Measurements from ENCODE around the gene AHCYL2. TPM values are rescaled to one million over a fixed set of nuclear protein-coding genes. Genes with fewer than 3 reads are reported as not detected.
"Not testable (repeated sequence)": the region's sequence is repeated elsewhere in the genome, so short reads cannot be mapped to it uniquely, and the experiment has no call there.

AHCYL2 gene
- total RNA-seq, 1 donor from 2014 or later: 10.1 TPM

DNA sequence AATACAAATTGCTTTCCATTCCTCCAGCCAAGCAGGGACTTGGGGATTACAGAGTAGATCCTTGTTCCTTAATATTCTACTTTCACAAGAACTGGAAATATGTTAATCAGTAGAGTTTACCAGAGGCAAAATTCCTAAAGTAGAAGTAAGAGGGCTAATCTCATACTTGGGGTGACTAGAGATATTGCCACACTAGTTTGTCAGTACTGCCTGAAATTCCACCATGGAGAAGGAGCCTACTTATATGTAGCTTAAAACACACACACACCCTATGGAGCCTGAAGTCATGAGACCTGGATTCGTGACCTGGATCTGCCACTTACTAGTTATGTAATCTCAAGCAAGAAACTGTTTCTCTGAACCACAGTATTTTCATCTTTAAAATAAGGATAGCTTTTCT lies 243.3 kb downstream of the AHCYL2 start:
- Histone ChIP-seq H3K4me3 (ENCODE audit: low read depth, low read length) (no peak overlapping the region), H3K27me3 (ENCODE audit: control insufficient read depth, insufficient read depth, low read length) (no peaks in the 10 kb centered on the region), H3K36me3 (ENCODE audit: control insufficient read depth, insufficient read depth, low read length) (no peaks in the 10 kb centered on the region)
- no peak for TF ChIP-seq CTCF (IDR thresholded peaks at IDR 0.05; ENCODE audit: insufficient read depth, low read length, poor library complexity, severe bottlenecking)
- DNase-seq (ENCODE audit: low read depth): no peak

GRCh38 chr7:129468547-129468946 lies 243.7 kb downstream of the AHCYL2 start:
- DNase-seq (ENCODE audit: low read depth): no peak
- Histone ChIP-seq H3K27me3 (ENCODE audit: control insufficient read depth, insufficient read depth, low read length) (no peaks in the 10 kb centered on the region), H3K4me3 (ENCODE audit: low read depth, low read length) (no peak overlapping the region), H3K36me3 (ENCODE audit: control insufficient read depth, insufficient read depth, low read length) (no peaks in the 10 kb centered on the region)
- TF ChIP-seq CTCF (IDR thresholded peaks at IDR 0.05; ENCODE audit: insufficient read depth, low read length, poor library complexity, severe bottlenecking): no peak

DNA sequence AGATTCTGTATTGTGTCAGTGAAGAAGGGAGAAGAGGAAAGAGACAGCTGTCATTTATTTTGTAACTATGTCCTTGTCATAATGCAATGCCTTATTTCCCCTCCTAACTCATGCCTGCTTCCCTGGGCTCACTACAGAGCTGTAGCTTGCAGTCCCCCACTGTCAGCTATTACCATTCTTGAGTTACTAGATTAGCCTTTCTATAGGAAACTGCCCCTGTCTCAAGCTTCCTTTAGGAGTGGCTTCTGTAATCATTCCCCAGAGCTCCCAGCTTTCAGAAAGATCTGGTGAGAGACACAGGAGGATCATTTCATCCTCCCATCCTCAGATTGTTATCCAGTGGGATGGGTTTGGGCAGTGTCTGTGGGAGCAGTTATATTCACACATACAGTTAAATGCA lies 245.1 kb downstream of the AHCYL2 start:
- Histone ChIP-seq H3K27me3 (ENCODE audit: control insufficient read depth, insufficient read depth, low read length) (no peaks in the 10 kb centered on the region), H3K4me3 (ENCODE audit: low read depth, low read length) (no peak overlapping the region), H3K36me3 (ENCODE audit: control insufficient read depth, insufficient read depth, low read length) (no peaks in the 10 kb centered on the region)
- no peak for TF ChIP-seq CTCF (IDR thresholded peaks at IDR 0.05; ENCODE audit: insufficient read depth, low read length, poor library complexity, severe bottlenecking)
- DNase-seq (ENCODE audit: low read depth): no peak

DNA sequence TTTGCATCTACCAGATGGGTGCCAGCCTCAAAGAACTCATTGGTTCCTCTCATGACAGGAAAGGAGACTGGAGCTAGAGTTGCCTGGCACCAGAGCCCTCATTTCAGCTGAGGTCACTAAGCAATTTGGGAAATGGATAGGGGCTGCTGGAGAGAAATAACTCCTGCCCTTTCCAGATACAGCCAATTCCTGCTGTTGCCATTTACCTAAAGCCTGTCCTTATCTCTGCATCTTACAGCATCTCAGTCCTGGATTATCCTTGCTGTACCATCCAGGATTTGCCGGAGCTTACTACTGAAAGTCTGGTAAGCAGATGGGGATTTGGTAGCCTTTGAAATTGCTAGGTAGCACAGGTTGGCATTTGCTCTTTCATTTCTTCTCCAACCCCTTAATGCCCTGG lies 245.6 kb downstream of the AHCYL2 start:
- no peak for DNase-seq (ENCODE audit: low read depth)
- no peak overlapping the region for H3K4me3 ChIP-seq (ENCODE audit: low read depth, low read length)
- no peaks in the 10 kb centered on the region for H3K36me3 ChIP-seq (ENCODE audit: control insufficient read depth, insufficient read depth, low read length)
- no peaks in the 10 kb centered on the region for H3K27me3 ChIP-seq (ENCODE audit: control insufficient read depth, insufficient read depth, low read length)
- TF ChIP-seq CTCF (IDR thresholded peaks at IDR 0.05; ENCODE audit: insufficient read depth, low read length, poor library complexity, severe bottlenecking): no peak

GRCh38 chr7:129471402-129471827 lies 246.6 kb downstream of the AHCYL2 start:
- no peaks in the 10 kb centered on the region for H3K27me3 ChIP-seq (ENCODE audit: control insufficient read depth, insufficient read depth, low read length)
- no peaks in the 10 kb centered on the region for H3K36me3 ChIP-seq (ENCODE audit: control insufficient read depth, insufficient read depth, low read length)
- TF ChIP-seq CTCF (IDR thresholded peaks at IDR 0.05; ENCODE audit: insufficient read depth, low read length, poor library complexity, severe bottlenecking): no peak
- no peak for DNase-seq (ENCODE audit: low read depth)
- H3K4me3 ChIP-seq (ENCODE audit: low read depth, low read length): no peak overlapping the region

- H3K27me3 ChIP-seq (ENCODE audit: control insufficient read depth, insufficient read depth, low read length); H3K36me3 ChIP-seq (ENCODE audit: control insufficient read depth, insufficient read depth, low read length); DNase-seq (ENCODE audit: low read depth); H3K4me3 ChIP-seq (ENCODE audit: low read depth, low read length): not testable (repeated sequence)
Observed at GRCh38 chr7:129475931-129476330, 251.1 kb downstream of the AHCYL2 start.

DNA sequence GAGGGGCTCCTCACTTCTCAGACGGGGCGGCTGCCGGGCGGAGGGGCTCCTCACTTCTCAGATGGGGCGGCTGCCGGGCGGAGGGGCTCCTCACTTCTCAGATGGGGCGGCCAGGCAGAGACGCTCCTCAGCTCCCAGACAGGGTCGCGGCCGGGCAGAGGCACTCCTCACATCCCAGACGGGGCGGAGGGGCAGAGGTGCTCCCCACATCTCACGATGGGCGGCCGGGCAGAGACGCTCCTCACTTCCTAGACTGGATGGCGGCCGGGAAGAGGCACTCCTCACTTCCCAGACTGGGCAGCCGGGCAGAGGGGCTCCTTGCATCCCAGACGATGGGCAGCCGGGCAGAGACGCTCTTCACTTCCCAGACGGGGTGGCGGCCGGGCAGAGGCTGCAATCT lies 251.6 kb downstream of the AHCYL2 start:
- not testable (repeated sequence) for H3K27me3 ChIP-seq (ENCODE audit: control insufficient read depth, insufficient read depth, low read length); DNase-seq (ENCODE audit: low read depth); H3K4me3 ChIP-seq (ENCODE audit: low read depth, low read length); H3K36me3 ChIP-seq (ENCODE audit: control insufficient read depth, insufficient read depth, low read length)

Other genes with a start within 250 kb of the AHCYL2 start
- 49.6 and 50.8 TPM in 2 replicates for gene TNPO3, start 169.9 kb upstream of the AHCYL2 start, total RNA-seq
- gene TSPAN33, start 80.3 kb upstream of the AHCYL2 start, total RNA-seq: 18.0 and 22.2 TPM in 2 replicates
- gene SMO, start 36.4 kb upstream of the AHCYL2 start, total RNA-seq: 20.1 and 22.3 TPM in 2 replicates
- 2.3 and 3.5 TPM in 2 replicates for gene STRIP2, start 209.4 kb downstream of the AHCYL2 start, total RNA-seq

Data from kidney epithelial cell (primary cell).